GM18867 (cell line): ENCODE data around the gene CPA5.
"Not testable (repeated sequence)": the region's sequence is repeated elsewhere in the genome, so short reads cannot be mapped to it uniquely, and the experiment has no call there.

Experiments
- ATAC-seq: cut with Tn5 transposase; IDR thresholded peaks from one replicate; pipeline ENCODE4 v1.9.1; 2021; ENCODE audit warnings: mild to moderate bottlenecking, moderate library complexity; ENCODE audit not compliant: unreplicated experiment

The CPA5 gene

GRCh38 chr7:130344271-130344866, at the start of gene CPA5:
Gene CPA5 (plus strand): TSS chr7:130344816. CDS start chr7:130346486, 1,670 bp downstream.
- no peak for ATAC-seq

- ATAC-seq, result no peak
Measured at GRCh38 chr7:130296221-130296951, 48.2 kb upstream of the CPA5 start.

GRCh38 chr7:130297628-130298543, 46.7 kb upstream of the CPA5 start:
- no peak for ATAC-seq

- ATAC-seq, result no peak
Measured at GRCh38 chr7:130298544-130299326, 45.9 kb upstream of the CPA5 start.

GRCh38 chr7:130299866-130300265, 44.8 kb upstream of the CPA5 start:
- ATAC-seq, result no peak

GRCh38 chr7:130301501-130302020, 43.1 kb upstream of the CPA5 start:
- ATAC-seq, result no peak

GRCh38 chr7:130302649-130303048, 42.0 kb upstream of the CPA5 start:
- no peak for ATAC-seq

- ATAC-seq, result no peak
Measured at GRCh38 chr7:130303127-130303526, 41.5 kb upstream of the CPA5 start.

GRCh38 chr7:130303551-130303950, 41.1 kb upstream of the CPA5 start:
- no peak for ATAC-seq

GRCh38 chr7:130303982-130304381, 40.6 kb upstream of the CPA5 start:
- no peak for ATAC-seq

- ATAC-seq, result no peak
Measured at GRCh38 chr7:130304878-130305277, 39.7 kb upstream of the CPA5 start.

GRCh38 chr7:130305433-130306042, 39.1 kb upstream of the CPA5 start:
- ATAC-seq, result no peak

- ATAC-seq, result no peak
Measured at GRCh38 chr7:130309986-130310385, 34.6 kb upstream of the CPA5 start.

- no peak for ATAC-seq
Measured at GRCh38 chr7:130314305-130314704, 30.3 kb upstream of the CPA5 start.

- ATAC-seq, result no peak
Measured at GRCh38 chr7:130319541-130319940, 25.1 kb upstream of the CPA5 start.

GRCh38 chr7:130321542-130322229, 22.9 kb upstream of the CPA5 start:
- not testable (repeated sequence) for ATAC-seq

GRCh38 chr7:130322615-130323014, 22.0 kb upstream of the CPA5 start:
- no peak for ATAC-seq

GRCh38 chr7:130324306-130324943, 20.2 kb upstream of the CPA5 start:
- ATAC-seq, result no peak

- ATAC-seq, result no peak
Measured at GRCh38 chr7:130329681-130330080, 14.9 kb upstream of the CPA5 start.
